Neuronal stem cell (in vitro differentiated cells): ENCODE results near the gene MOCS3.

Experiments used
- DNase-seq: peaks from one replicate; pipeline ENCODE4 v3.0.0-alpha.2; 2013; ENCODE audit warnings: low spot score
- H2AFZ ChIP-seq: one replicate; pipeline ENCODE4 v1.6.1; 2013; ENCODE audit warnings: mild to moderate bottlenecking, low read length, inconsistent platforms
- H2AK5ac ChIP-seq: 2 replicates; pipeline ENCODE4 v1.6.1; 2013; ENCODE audit warnings: low read depth, mild to moderate bottlenecking, inconsistent platforms, low read length, moderate library complexity, mixed read lengths
- H2BK120ac ChIP-seq: 2 replicates; pipeline ENCODE4 v1.6.1; 2013; ENCODE audit warnings: low read depth, mild to moderate bottlenecking, inconsistent platforms, low read length, moderate library complexity, mixed read lengths
- H2BK12ac ChIP-seq: one replicate; pipeline ENCODE4 v1.6.1; 2013; ENCODE audit warnings: low read length, inconsistent platforms
- H2BK15ac ChIP-seq: 2 replicates; pipeline ENCODE4 v1.6.1; 2013; ENCODE audit warnings: mild to moderate bottlenecking, low read length, inconsistent platforms, mixed read lengths
- H2BK5ac ChIP-seq: one replicate; pipeline ENCODE4 v1.6.1; 2013; ENCODE audit warnings: inconsistent platforms, mild to moderate bottlenecking, low read length, moderate library complexity
- H3K14ac ChIP-seq: one replicate; pipeline ENCODE4 v1.6.1; 2013; ENCODE audit warnings: low read length, inconsistent platforms
- H3K18ac ChIP-seq: 2 replicates; pipeline ENCODE4 v1.6.1; 2013; ENCODE audit warnings: low read length, inconsistent platforms
- H3K23ac ChIP-seq: 2 replicates; pipeline ENCODE4 v1.6.1; 2013; ENCODE audit warnings: low read depth, mild to moderate bottlenecking, mixed read lengths, low read length, inconsistent platforms; ENCODE audit not compliant: poor library complexity
- H3K27ac ChIP-seq: replicated peaks from 3 replicates; pipeline ENCODE4 v1.5.1; 2013; ENCODE audit warnings: low read length, inconsistent platforms
- H3K27me3 ChIP-seq, 3 experiments: 2 replicates each; pipeline ENCODE4 v1.6.1; 2013; ENCODE audit warnings: low read length in 3 of 3, mild to moderate bottlenecking in 2 of 3, inconsistent platforms in 1 of 3, low read depth in 1 of 3, mixed read lengths in 1 of 3, moderate library complexity in 1 of 3; ENCODE audit not compliant: control insufficient read depth in 3 of 3, insufficient read depth in 3 of 3
- H3K36me3 ChIP-seq, 2 donors: replicated peaks in 1 of 2; 2 replicates each; pipeline ENCODE4 v1.6.1; 2013; ENCODE audit warnings: low read length in 2 of 2; ENCODE audit not compliant: control insufficient read depth in 2 of 2, insufficient read depth in 2 of 2
- H3K4ac ChIP-seq: 2 replicates; pipeline ENCODE4 v1.6.1; 2013; ENCODE audit warnings: inconsistent platforms, mild to moderate bottlenecking, low read length, moderate library complexity
- H3K4me1 ChIP-seq, 2 donors: 1 replicate in 1 of 2; 2 replicates in 1 of 2; pipeline ENCODE4 v1.6.1; 2013; ENCODE audit warnings: low read length in 2 of 2, low read depth in 1 of 2; ENCODE audit not compliant: control insufficient read depth in 2 of 2, insufficient read depth in 1 of 2
- H3K4me2 ChIP-seq: one replicate; pipeline ENCODE4 v1.6.1; 2013; ENCODE audit warnings: mild to moderate bottlenecking, low read length, inconsistent platforms; ENCODE audit not compliant: insufficient read depth, poor library complexity, severe bottlenecking
- H3K4me3 ChIP-seq, 2 donors: 2 replicates each; pipeline ENCODE4 v1.5.1; 2013; ENCODE audit warnings: low read length in 2 of 2, mild to moderate bottlenecking in 2 of 2, inconsistent platforms in 1 of 2, moderate library complexity in 1 of 2
- H3K79me1 ChIP-seq: one replicate; pipeline ENCODE4 v1.6.1; 2013; ENCODE audit warnings: low read depth, mild to moderate bottlenecking, inconsistent platforms, low read length, moderate library complexity
- H3K9ac ChIP-seq: one replicate; pipeline ENCODE4 v1.6.1; 2013; ENCODE audit warnings: mild to moderate bottlenecking, low read depth, low read length, inconsistent platforms; ENCODE audit not compliant: poor library complexity
- H3K9me3 ChIP-seq, 2 donors: replicated peaks in 1 of 2; 2 replicates each; pipeline versions ENCODE3 to v1.6.1; 2013; ENCODE audit warnings: low read length in 2 of 2, mild to moderate bottlenecking in 2 of 2, inconsistent platforms in 1 of 2, low read depth in 1 of 2, mixed read lengths in 1 of 2, moderate library complexity in 1 of 2; ENCODE audit not compliant: control insufficient read depth in 2 of 2, insufficient read depth in 1 of 2
- H4K8ac ChIP-seq: one replicate; pipeline ENCODE4 v1.6.1; 2013; ENCODE audit warnings: low read depth, mild to moderate bottlenecking, inconsistent platforms, low read length, moderate library complexity
- H4K91ac ChIP-seq: one replicate; pipeline ENCODE4 v1.6.1; 2013; ENCODE audit warnings: low read length, low read depth, mild to moderate bottlenecking, inconsistent platforms; ENCODE audit not compliant: poor library complexity
- WGBS, 2 donors: extraction: QIAGEN DNeasy Blood & Tissue Kit; methylation state at CpG; one replicate each; pipeline ENCODE4 v1.1.7; 2013; ENCODE audit warnings: missing lambda C conversion rate in 2 of 2, mixed read lengths in 1 of 2; ENCODE audit not compliant: insufficient read length in 2 of 2, insufficient replicate concordance in 1 of 2; ENCODE audit errors: extremely low coverage in 2 of 2; 5-methylcytosine and 5-hydroxymethylcytosine counted together

Gene MOCS3

GRCh38 chr20:50911716-50912115 lies 46.9 kb upstream of the MOCS3 start:
- H2BK12ac ChIP-seq: no peak overlapping the region
- H3K36me3 ChIP-seq: peaks cover 7 to 83% of the 10 kb centered on the region in 2 donors
- no peaks in the 10 kb centered on the region for H3K27me3 ChIP-seq
- no peak overlapping the region for H4K8ac ChIP-seq
- H4K91ac ChIP-seq: no peak overlapping the region
- no peak overlapping the region for H3K27ac ChIP-seq
- H3K4me3 ChIP-seq: no peak overlapping the region
- peaks cover 0 to 8% of the 10 kb centered on the region in 2 donors for H3K9me3 ChIP-seq
- DNase-seq: no peak
- H3K9ac ChIP-seq: no peak overlapping the region
- H3K18ac ChIP-seq: no peak overlapping the region
- no peak overlapping the region for H3K4ac ChIP-seq
- H3K79me1 ChIP-seq: peaks cover 6% of the 10 kb centered on the region
- no peak overlapping the region for H2AFZ ChIP-seq
- no CpG with 5 or more reads among the region's 1 CpG for WGBS, 2 donors
- no peak overlapping the region for H2BK15ac ChIP-seq
- H3K4me2 ChIP-seq: no peak overlapping the region
- H2BK5ac ChIP-seq: no peak overlapping the region
- peaks cover 2 to 4% of the 10 kb centered on the region in 2 donors for H3K4me1 ChIP-seq
- no peak overlapping the region for H2BK120ac ChIP-seq
- H2AK5ac ChIP-seq: no peak overlapping the region
- no peak overlapping the region for H3K14ac ChIP-seq
- H3K23ac ChIP-seq: no peak overlapping the region

GRCh38 chr20:50913690-50914375 lies 44.8 kb upstream of the MOCS3 start:
- H2BK12ac ChIP-seq: no peak overlapping the region
- no peak overlapping the region for H2BK15ac ChIP-seq
- no peak overlapping the region for H2BK120ac ChIP-seq
- no peak overlapping the region for H3K4me2 ChIP-seq
- peaks cover 0 to 8% of the 10 kb centered on the region in 2 donors for H3K9me3 ChIP-seq
- no peak overlapping the region for H3K14ac ChIP-seq
- no peak overlapping the region for H4K91ac ChIP-seq
- H3K27me3 ChIP-seq: no peaks in the 10 kb centered on the region
- no CpG with 5 or more reads among the region's 2 CpGs for WGBS, 2 donors
- peaks cover 6% of the 10 kb centered on the region for H3K79me1 ChIP-seq
- no peak overlapping the region for H2BK5ac ChIP-seq
- no peak overlapping the region for H2AFZ ChIP-seq
- no peak overlapping the region for H2AK5ac ChIP-seq
- DNase-seq: no peak
- H3K27ac ChIP-seq: no peak overlapping the region
- peaks cover 2 to 3% of the 10 kb centered on the region in 2 donors for H3K4me1 ChIP-seq
- H3K36me3 ChIP-seq: peaks cover 6 to 93% of the 10 kb centered on the region in 2 donors
- no peak overlapping the region for H3K4me3 ChIP-seq
- H4K8ac ChIP-seq: no peak overlapping the region
- H3K23ac ChIP-seq: no peak overlapping the region
- H3K4ac ChIP-seq: no peak overlapping the region
- no peak overlapping the region for H3K18ac ChIP-seq
- H3K9ac ChIP-seq: no peak overlapping the region

GRCh38 chr20:50915424-50915823 lies 43.2 kb upstream of the MOCS3 start:
- H3K27ac ChIP-seq: no peak overlapping the region
- peaks cover 4% of the 10 kb centered on the region for H3K79me1 ChIP-seq
- no peak overlapping the region for H2AK5ac ChIP-seq
- no peak overlapping the region for H3K18ac ChIP-seq
- H2BK5ac ChIP-seq: no peak overlapping the region
- no peak overlapping the region for H2BK120ac ChIP-seq
- H3K27me3 ChIP-seq: no peaks in the 10 kb centered on the region
- no peak overlapping the region for H3K14ac ChIP-seq
- DNase-seq: no peak
- peaks cover 2 to 3% of the 10 kb centered on the region in 2 donors for H3K4me1 ChIP-seq
- no peak overlapping the region for H3K4ac ChIP-seq
- H3K36me3 ChIP-seq: peaks cover 8 to 92% of the 10 kb centered on the region in 2 donors
- no peak overlapping the region for H3K4me2 ChIP-seq
- H3K9ac ChIP-seq: no peak overlapping the region
- H3K4me3 ChIP-seq: no peak overlapping the region
- no peak overlapping the region for H2BK15ac ChIP-seq
- H4K91ac ChIP-seq: no peak overlapping the region
- no CpG with 5 or more reads among the region's 3 CpGs for WGBS, 2 donors
- H2BK12ac ChIP-seq: no peak overlapping the region
- no peak overlapping the region for H2AFZ ChIP-seq
- no peak overlapping the region for H3K23ac ChIP-seq
- no peak overlapping the region for H4K8ac ChIP-seq
- no peaks in the 10 kb centered on the region for H3K9me3 ChIP-seq

- Histone ChIP-seq H3K23ac (no peak overlapping the region), H3K18ac (no peak overlapping the region), H2BK5ac (no peak overlapping the region), H2AK5ac (no peak overlapping the region), H2BK15ac (no peak overlapping the region), H3K36me3 (peaks cover 8 to 93% of the 10 kb centered on the region in 2 donors), H2AFZ (no peak overlapping the region), H3K27me3 (no peaks in the 10 kb centered on the region), H3K27ac (no peak overlapping the region), H4K91ac (no peak overlapping the region), H3K14ac (no peak overlapping the region), H2BK120ac (no peak overlapping the region), H3K4me1 (peaks cover 2 to 3% of the 10 kb centered on the region in 2 donors), H2BK12ac (no peak overlapping the region), H3K9ac (no peak overlapping the region), H3K4ac (no peak overlapping the region), H4K8ac (no peak overlapping the region), H3K9me3 (no peaks in the 10 kb centered on the region), H3K4me3 (no peak overlapping the region), H3K4me2 (no peak overlapping the region), H3K79me1 (peaks cover 4% of the 10 kb centered on the region)
- no CpG with 5 or more reads among the region's 5 CpGs for WGBS, 2 donors
- no peak for DNase-seq
Measured at GRCh38 chr20:50916257-50916656, 42.4 kb upstream of the MOCS3 start.
